ENCODE data around the gene PTS. TPM values are rescaled to one million over a fixed set of nuclear protein-coding genes. Genes with fewer than 3 reads are reported as not detected.

Gene PTS
- total RNA-seq, 1 donor from 2014 or later, result 49.6 TPM

- Mint-ChIP-seq H3K27me3 (no peaks in the 10 kb centered on the region), H3K27ac (no peak overlapping the region), H3K36me3 (ENCODE audit: insufficient read depth) (peaks cover 12% of the 10 kb centered on the region), H3K4me1 (ENCODE audit: low read depth) (peaks cover 6% of the 10 kb centered on the region), H3K4me3 (ENCODE audit: low read depth) (no peak overlapping the region), H3K9me3 (ENCODE audit: low read depth) (no peaks in the 10 kb centered on the region)
- no peak for DNase-seq (ENCODE audit: low spot score, unreplicated experiment)
- TF ChIP-seq CTCF (IDR thresholded peaks at IDR 0.05; ENCODE audit: unreplicated experiment), result no peak
These were observed 5.7 kb downstream of the PTS start for GRCh38 chr11:112231952-112232351.

GRCh38 chr11:112235750-112236390 is 9.6 kb downstream of the PTS start:
- no peak for DNase-seq (ENCODE audit: low spot score, unreplicated experiment)
- Mint-ChIP-seq H3K27ac (no peak overlapping the region), H3K27me3 (no peaks in the 10 kb centered on the region), H3K4me3 (ENCODE audit: low read depth) (no peak overlapping the region), H3K36me3 (ENCODE audit: insufficient read depth) (peaks cover 27% of the 10 kb centered on the region), H3K4me1 (ENCODE audit: low read depth) (no peaks in the 10 kb centered on the region), H3K9me3 (ENCODE audit: low read depth) (no peaks in the 10 kb centered on the region)
- TF ChIP-seq CTCF (IDR thresholded peaks at IDR 0.05; ENCODE audit: unreplicated experiment), result no peak

GRCh38 chr11:112237451-112237850 is 11.2 kb downstream of the PTS start:
- Mint-ChIP-seq H3K9me3 (ENCODE audit: low read depth) (no peaks in the 10 kb centered on the region), H3K4me1 (ENCODE audit: low read depth) (no peaks in the 10 kb centered on the region), H3K4me3 (ENCODE audit: low read depth) (no peak overlapping the region), H3K27me3 (no peaks in the 10 kb centered on the region), H3K27ac (no peak overlapping the region), H3K36me3 (ENCODE audit: insufficient read depth) (peaks cover 30% of the 10 kb centered on the region)
- no peak for TF ChIP-seq CTCF (IDR thresholded peaks at IDR 0.05; ENCODE audit: unreplicated experiment)
- DNase-seq (ENCODE audit: low spot score, unreplicated experiment), result no peak

GRCh38 chr11:112238041-112238440 is 11.8 kb downstream of the PTS start:
- H3K4me3 Mint-ChIP-seq (ENCODE audit: low read depth), result no peak overlapping the region
- TF ChIP-seq CTCF (IDR thresholded peaks at IDR 0.05; ENCODE audit: unreplicated experiment), result no peak
- H3K27ac Mint-ChIP-seq, result no peak overlapping the region
- peaks cover 36% of the 10 kb centered on the region for H3K36me3 Mint-ChIP-seq (ENCODE audit: insufficient read depth)
- peaks cover 4% of the 10 kb centered on the region for H3K9me3 Mint-ChIP-seq (ENCODE audit: low read depth)
- H3K4me1 Mint-ChIP-seq (ENCODE audit: low read depth), result no peaks in the 10 kb centered on the region
- no peaks in the 10 kb centered on the region for H3K27me3 Mint-ChIP-seq
- DNase-seq (ENCODE audit: low spot score, unreplicated experiment), result no peak

DNA sequence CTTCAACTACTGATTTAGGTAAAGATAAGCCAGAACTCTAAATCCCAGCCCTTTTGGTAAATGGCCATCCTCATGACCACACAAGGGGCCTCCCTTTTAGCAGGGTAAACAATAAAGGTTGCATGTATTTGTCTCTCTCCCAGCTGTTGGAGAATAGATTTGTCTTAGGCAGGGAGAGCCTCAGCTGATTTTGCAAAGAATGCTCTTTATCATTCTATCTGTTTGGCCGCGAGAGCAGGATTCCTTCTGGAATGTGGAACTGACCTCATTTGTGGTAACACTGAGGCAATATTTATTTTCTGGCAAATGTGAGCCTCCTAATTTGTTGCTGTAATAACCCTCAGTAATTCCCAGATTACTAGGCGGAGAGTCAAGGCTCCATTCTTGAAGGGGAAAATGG is 15.3 kb downstream of the PTS start:
- H3K4me1 Mint-ChIP-seq (ENCODE audit: low read depth), result no peaks in the 10 kb centered on the region
- H3K36me3 Mint-ChIP-seq (ENCODE audit: insufficient read depth), result peaks cover 42% of the 10 kb centered on the region
- no peak for DNase-seq (ENCODE audit: low spot score, unreplicated experiment)
- no peak overlapping the region for H3K27ac Mint-ChIP-seq
- no peak overlapping the region for H3K4me3 Mint-ChIP-seq (ENCODE audit: low read depth)
- H3K9me3 Mint-ChIP-seq (ENCODE audit: low read depth), result peaks cover 26% of the 10 kb centered on the region
- H3K27me3 Mint-ChIP-seq, result no peaks in the 10 kb centered on the region
- no peak for TF ChIP-seq CTCF (IDR thresholded peaks at IDR 0.05; ENCODE audit: unreplicated experiment)

Measured in progenitor cell of endocrine pancreas (in vitro differentiated cells).